A549 (cell line): ENCODE data around the gene AFAP1. TPM values are rescaled to one million over a fixed set of nuclear protein-coding genes. Genes with fewer than 3 reads are reported as not detected.

Experiments
- ATOH8 ChIP-seq: fragments of 250-450 bp; sonication (Bioruptor Pico); IDR thresholded peaks from 2 replicates; pipeline ENCODE4 v1.5.0; 2020; ENCODE audit warnings: low read depth, mild to moderate bottlenecking, moderate library complexity
- BCL3 ChIP-seq: fragments of >200 bp; sonication (Bioruptor Twin); formaldehyde crosslinking; IDR thresholded peaks from 3 replicates; pipeline ENCODE4 v1.6.1; 2016
- BHLHE40 ChIP-seq: IDR thresholded peaks from 2 replicates; pipeline ENCODE4 v1.6.1; 2012; ENCODE audit warnings: low read depth, low read length, inconsistent platforms
- CBX2 ChIP-seq: fragments of 200-600 bp; sonication (generic); IDR thresholded peaks from 2 replicates; pipeline ENCODE4 v1.6.1; 2016; ENCODE audit warnings: low read depth, mild to moderate bottlenecking, borderline replicate concordance
- CHD4 ChIP-seq: fragments of 200-600 bp; sonication (generic); IDR thresholded peaks from 2 replicates; pipeline ENCODE4 v1.6.1; 2016; ENCODE audit warnings: antibody characterized with exemption, mild to moderate bottlenecking, borderline replicate concordance
- E2F6 ChIP-seq: IDR thresholded peaks from 2 replicates; pipeline ENCODE4 v1.6.1; 2012; ENCODE audit warnings: low read depth, borderline replicate concordance
- EHF ChIP-seq: fragments of 250-450 bp; sonication (Bioruptor Pico); IDR thresholded peaks from 2 replicates; pipeline ENCODE4 v1.5.0; 2020; ENCODE audit warnings: mild to moderate bottlenecking
- ELK1 ChIP-seq: fragments of 150-350 bp; IDR thresholded peaks from 2 replicates; pipeline ENCODE4 v1.6.1; 2014; ENCODE audit warnings: low read depth, mild to moderate bottlenecking, low read length
- FOSL2 ChIP-seq, 2 experiments: fragments of 450-650 bp in 1 of 2; fragments of >200 bp in 1 of 2; sonication (Bioruptor Twin) in 1 of 2; formaldehyde crosslinking; IDR thresholded peaks; 2 replicates each; pipeline versions ENCODE4 v1.5.0 to v1.6.1; 2016 to 2020; ENCODE audit warnings: mild to moderate bottlenecking in 1 of 2, moderate library complexity in 1 of 2
- FOXS1 ChIP-seq: fragments of 250-450 bp; sonication (Bioruptor Pico); IDR thresholded peaks from 2 replicates; pipeline ENCODE4 v1.5.0; 2020; ENCODE audit warnings: mild to moderate bottlenecking, moderate library complexity
- GATA3 ChIP-seq: IDR thresholded peaks from 2 replicates; pipeline ENCODE4 v1.6.1; 2012; ENCODE audit warnings: borderline replicate concordance
- HES2 ChIP-seq: fragments of >200 bp; sonication (Bioruptor Twin); formaldehyde crosslinking; IDR thresholded peaks from 2 replicates; pipeline ENCODE4 v1.6.1; 2016
- HOXB13 ChIP-seq: fragments of 250-450 bp; sonication (Bioruptor Pico); IDR thresholded peaks from 2 replicates; pipeline ENCODE4 v1.5.0; 2020; ENCODE audit warnings: low read depth, mild to moderate bottlenecking, moderate library complexity
- HOXB5 ChIP-seq: fragments of 250-450 bp; sonication (Bioruptor Pico); IDR thresholded peaks from 2 replicates; pipeline ENCODE4 v1.5.0; 2020; ENCODE audit warnings: mild to moderate bottlenecking, moderate library complexity
- JUN ChIP-seq, 2 experiments: fragments of >200 bp; sonication (Bioruptor Twin); formaldehyde crosslinking; IDR thresholded peaks; 2 replicates in 1 of 2; 3 replicates in 1 of 2; pipeline ENCODE4 v1.6.1; 2016 to 2017
- KDM1A ChIP-seq: fragments of 200-600 bp; sonication (generic); IDR thresholded peaks from 2 replicates; pipeline ENCODE4 v1.6.1; 2016; ENCODE audit warnings: low read depth, mild to moderate bottlenecking
- KDM5A ChIP-seq: fragments of 200-600 bp; sonication (generic); IDR thresholded peaks from 2 replicates; pipeline ENCODE4 v1.6.1; 2016; ENCODE audit warnings: antibody characterized with exemption, mild to moderate bottlenecking
- MAX ChIP-seq: IDR thresholded peaks from 2 replicates; pipeline ENCODE4 v1.6.1; 2012
- NFE2L2 ChIP-seq: fragments of 150-350 bp; conservative IDR thresholded peaks from 2 replicates; pipeline ENCODE4 v1.6.1; 2014; ENCODE audit warnings: low read length
- NPAS2 ChIP-seq: fragments of 250-450 bp; sonication (Bioruptor Pico); IDR thresholded peaks from 2 replicates; pipeline ENCODE4 v1.8.0; 2022; ENCODE audit warnings: mild to moderate bottlenecking, moderate library complexity, borderline replicate concordance
- RAD21 ChIP-seq, 2 experiments: fragments of >200 bp in 1 of 2; sonication (Bioruptor Twin) in 1 of 2; formaldehyde crosslinking in 1 of 2; IDR thresholded peaks in 1 of 2; conservative IDR thresholded peaks in 1 of 2; 2 replicates in 1 of 2; 3 replicates in 1 of 2; pipeline ENCODE4 v1.6.1; 2012 to 2018; ENCODE audit warnings: inconsistent platforms in 1 of 2
- REST ChIP-seq: fragments of 200-600 bp; sonication (generic); IDR thresholded peaks from 2 replicates; pipeline ENCODE4 v1.6.1; 2016; ENCODE audit warnings: antibody characterized with exemption, mild to moderate bottlenecking, moderate library complexity
- RFX5 ChIP-seq: fragments of 450-650 bp; IDR thresholded peaks from 2 replicates; pipeline ENCODE4 v1.7.1; 2014; ENCODE audit warnings: antibody characterized with exemption, mild to moderate bottlenecking, moderate library complexity
- RNF2 ChIP-seq: fragments of 200-600 bp; sonication (generic); IDR thresholded peaks from 2 replicates; pipeline ENCODE4 v1.6.1; 2016; ENCODE audit warnings: low read depth, mild to moderate bottlenecking, antibody characterized with exemption, moderate library complexity, borderline replicate concordance
- TFCP2L1 ChIP-seq: fragments of 250-450 bp; sonication (Bioruptor Pico); IDR thresholded peaks from 2 replicates; pipeline ENCODE4 v1.5.0; 2021; ENCODE audit warnings: mild to moderate bottlenecking
- USF2 ChIP-seq: fragments of 450-650 bp; IDR thresholded peaks from 2 replicates; pipeline ENCODE4 v1.6.1; 2014; ENCODE audit warnings: antibody characterized with exemption
- ZC3H11A ChIP-seq: fragments of 450-650 bp; IDR thresholded peaks from 2 replicates; pipeline ENCODE4 v1.6.1; 2014; ENCODE audit warnings: antibody characterized with exemption, mild to moderate bottlenecking
- ZFP36 ChIP-seq: fragments of 450-650 bp; IDR thresholded peaks from 2 replicates; pipeline ENCODE4 v1.6.1; 2014; ENCODE audit warnings: borderline replicate concordance; ENCODE audit not compliant: partially characterized antibody
- ZNF302 ChIP-seq: fragments of 250-450 bp; sonication (Bioruptor Pico); IDR thresholded peaks from 2 replicates; pipeline ENCODE4 v1.9.0; 2021; ENCODE audit warnings: inconsistent platforms, mild to moderate bottlenecking, moderate library complexity
- ZSCAN20 ChIP-seq: fragments of 250-450 bp; sonication (Bioruptor Pico); IDR thresholded peaks from 2 replicates; pipeline ENCODE4 v1.8.0; 2022; ENCODE audit warnings: mild to moderate bottlenecking, moderate library complexity
- polyA plus RNA-seq, 4 experiments: library from polyadenylated mRNA; depleted of rRNA in 3 of 4; stranded (reverse); fragments of >200 nt; fragmentation: RNase III in 1 of 4; extraction: RNeasy Plus Mini Kit Qiagen cat#74134 plus additional on column Dnase treatment in 1 of 4; gene quantifications; 2 replicates in 3 of 4; 3 replicates in 1 of 4; pipeline ENCODE4 v1.2.3, GENCODE V29; 2011 to 2017

Gene AFAP1
- polyA plus RNA-seq, 2 of the 4 experiments (the other 2 are of a cell fraction), result 25.4 to 29.6 TPM

GRCh38 chr4:7805533-7806337 is 133.9 kb downstream of the AFAP1 start (continued):
- TF ChIP-seq ZNF302 (CRISPR knock-in tag) (no peak), CBX2 (no peak), BHLHE40 (no peak), BCL3 (peak; percentile 56; the same call in 1 of the 3 replicates), GATA3 (peak; percentile 95), ZC3H11A (no peak), KDM1A (no peak), FOXS1 (CRISPR knock-in tag) (no peak; the same call in 1 of the 2 replicates), HOXB5 (no peak), ZSCAN20 (CRISPR knock-in tag) (no peak), USF2 (no peak), RNF2 (no peak), CHD4 (no peak), NFE2L2 (no peak), FOSL2 (IDR thresholded peaks at IDR 0.05) (0 out of 2 replicates have a peak, but pooled peaks have one; percentile 30), FOSL2 (CRISPR knock-in tag; IDR thresholded peaks at IDR 0.05) (peak; percentile 20; the same call in 1 of the 2 replicates), RAD21 (conservative IDR thresholded peaks at IDR 0.05 in 1 of 2, IDR thresholded peaks at IDR 0.05 in 1 of 2) (peak; percentile 28 to 30; a peak in 3 of 5 replicates), E2F6 (peak; percentile 34; the same call in 1 of the 2 replicates), ELK1 (no peak), RFX5 (no peak), HOXB13 (CRISPR knock-in tag) (peak; percentile 23; the same call in 1 of the 2 replicates), HES2 (peak; percentile 79; the same call in 1 of the 2 replicates), TFCP2L1 (no peak), JUN (IDR thresholded peaks at IDR 0.05) (peak; percentile 62 to 87), KDM5A (no peak), NPAS2 (CRISPR knock-in tag) (no peak), ZFP36 (no peak), REST (no peak), MAX (peak; percentile 79), ATOH8 (no peak), EHF (CRISPR knock-in tag) (no peak)
